ENCODE data around the gene PLAGL2.

DNA sequence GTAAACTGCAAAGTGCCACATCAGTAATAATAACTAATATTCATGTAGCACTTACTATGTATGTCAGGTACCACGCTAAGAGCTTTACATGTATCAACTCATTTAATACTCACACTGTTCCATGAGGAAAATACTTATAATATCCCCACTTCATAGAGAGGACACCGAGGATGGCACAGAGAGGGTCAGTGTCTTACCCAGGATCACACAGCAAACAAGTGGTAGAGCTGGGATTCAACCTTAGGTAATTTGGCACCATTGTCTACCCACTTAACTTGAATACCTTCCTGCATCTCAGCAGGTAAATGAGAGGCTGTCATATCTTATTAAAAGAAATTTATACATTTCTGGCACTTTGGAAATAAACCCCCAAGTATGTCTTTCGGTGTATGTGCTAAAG lies 8.2 kb upstream of the PLAGL2 start:
- TF ChIP-seq ZNF274 (IDR thresholded peaks at IDR 0.05; ENCODE audit: low read depth, low read length) (no peak), YY1 (IDR thresholded peaks at IDR 0.05; ENCODE audit: insufficient read depth, insufficient read length) (no peak), SUZ12 (IDR thresholded peaks at IDR 0.05; ENCODE audit: extremely low read depth, insufficient read depth, insufficient read length) (no peak)

Data from NT2/D1 (cell line).